ENCODE data around the gene NAA80.

Gene NAA80

DNA sequence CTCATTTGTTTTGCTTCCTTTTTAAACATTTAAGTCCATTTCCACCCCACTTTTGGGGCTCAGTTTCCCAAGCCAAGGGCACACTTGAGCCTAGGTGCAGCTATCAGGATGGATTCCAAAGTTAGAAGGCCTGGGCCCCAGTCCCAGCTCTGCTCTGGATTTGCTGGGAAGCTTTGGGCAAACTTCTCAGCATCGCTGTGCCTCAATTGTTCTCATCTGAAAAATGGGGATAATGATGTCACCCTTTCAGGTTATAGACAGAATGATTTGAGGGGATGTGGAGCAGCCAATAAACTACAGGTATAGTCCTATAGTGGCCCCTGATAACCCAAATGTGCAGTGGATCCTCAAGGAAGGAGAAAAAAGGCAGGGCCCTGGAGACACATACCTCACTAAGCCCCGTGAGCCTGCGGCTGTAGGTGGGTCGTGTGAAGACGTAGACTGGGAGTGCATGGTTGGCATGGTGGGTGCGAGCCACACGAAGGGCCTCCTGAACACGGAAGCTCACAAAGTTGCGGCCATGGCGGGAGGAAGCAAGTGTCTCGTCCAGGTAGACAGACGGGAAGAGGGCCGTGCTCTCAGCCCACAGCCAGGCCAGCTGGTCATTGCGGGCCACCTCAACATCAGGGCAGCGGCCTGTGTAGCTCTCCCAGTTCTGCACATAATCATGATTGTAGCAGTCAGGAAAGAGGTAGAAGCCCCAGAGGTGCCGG is 20.1 kb upstream of the NAA80 start:
- peaks cover 29% of the 10 kb centered on the region for H3K79me2 ChIP-seq (ENCODE audit: insufficient read depth, low read length)
- peak overlapping the region; percentile 38 for H3K9ac ChIP-seq (ENCODE audit: low read depth, low read length, poor library complexity, severe bottlenecking)
- H3K36me3 ChIP-seq (ENCODE audit: insufficient read depth, low read length): no peaks in the 10 kb centered on the region
- H3K9me2 ChIP-seq (replicated peaks; ENCODE audit: low read depth, low read length): no peaks in the 10 kb centered on the region
- TF ChIP-seq, protein P1, sequence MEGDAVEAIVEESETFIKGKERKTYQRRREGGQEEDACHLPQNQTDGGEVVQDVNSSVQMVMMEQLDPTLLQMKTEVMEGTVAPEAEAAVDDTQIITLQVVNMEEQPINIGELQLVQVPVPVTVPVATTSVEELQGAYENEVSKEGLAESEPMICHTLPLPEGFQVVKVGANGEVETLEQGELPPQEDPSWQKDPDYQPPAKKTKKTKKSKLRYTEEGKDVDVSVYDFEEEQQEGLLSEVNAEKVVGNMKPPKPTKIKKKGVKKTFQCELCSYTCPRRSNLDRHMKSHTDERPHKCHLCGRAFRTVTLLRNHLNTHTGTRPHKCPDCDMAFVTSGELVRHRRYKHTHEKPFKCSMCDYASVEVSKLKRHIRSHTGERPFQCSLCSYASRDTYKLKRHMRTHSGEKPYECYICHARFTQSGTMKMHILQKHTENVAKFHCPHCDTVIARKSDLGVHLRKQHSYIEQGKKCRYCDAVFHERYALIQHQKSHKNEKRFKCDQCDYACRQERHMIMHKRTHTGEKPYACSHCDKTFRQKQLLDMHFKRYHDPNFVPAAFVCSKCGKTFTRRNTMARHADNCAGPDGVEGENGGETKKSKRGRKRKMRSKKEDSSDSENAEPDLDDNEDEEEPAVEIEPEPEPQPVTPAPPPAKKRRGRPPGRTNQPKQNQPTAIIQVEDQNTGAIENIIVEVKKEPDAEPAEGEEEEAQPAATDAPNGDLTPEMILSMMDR (conservative IDR thresholded peaks at IDR 0.05; ENCODE audit: low read length): no peak
- no peak for TF ChIP-seq EZH2phosphoT487 (IDR thresholded peaks at IDR 0.05; ENCODE audit: borderline replicate concordance)
- H3K4me3 ChIP-seq (ENCODE audit: low read length, poor library complexity, severe bottlenecking): no peak overlapping the region
- H4K20me1 ChIP-seq (ENCODE audit: insufficient read depth, low read length, poor library complexity, severe bottlenecking): peaks cover 15% of the 10 kb centered on the region
- peak overlapping the region; percentile 95 for H3K4me2 ChIP-seq (ENCODE audit: low read depth, low read length, poor library complexity, severe bottlenecking)
- no peaks in the 10 kb centered on the region for H3K9me3 ChIP-seq (ENCODE audit: insufficient read depth, low read depth, low read length)
- no peaks in the 10 kb centered on the region for H3F3A ChIP-seq (ENCODE audit: low read depth)
- H3K27me3 ChIP-seq (ENCODE audit: insufficient read depth, low read length, poor library complexity, severe bottlenecking): no peaks in the 10 kb centered on the region
- no peak overlapping the region for H2AFZ ChIP-seq (ENCODE audit: low read length)
- H3K4me1 ChIP-seq (ENCODE audit: insufficient read depth, low read length, poor library complexity, severe bottlenecking): peaks cover 38% of the 10 kb centered on the region

- no peaks in the 10 kb centered on the region for H3K36me3 ChIP-seq (ENCODE audit: insufficient read depth, low read length)
- H3K4me2 ChIP-seq (ENCODE audit: low read depth, low read length, poor library complexity, severe bottlenecking): peak overlapping the region; percentile 95
- no peak overlapping the region for H3K4me3 ChIP-seq (ENCODE audit: low read length, poor library complexity, severe bottlenecking)
- H2AFZ ChIP-seq (ENCODE audit: low read length): no peak overlapping the region
- TF ChIP-seq EZH2phosphoT487 (IDR thresholded peaks at IDR 0.05; ENCODE audit: borderline replicate concordance): no peak
- TF ChIP-seq, protein P1 (conservative IDR thresholded peaks at IDR 0.05; ENCODE audit: low read length): no peak
- no peaks in the 10 kb centered on the region for H3K9me3 ChIP-seq (ENCODE audit: insufficient read depth, low read depth, low read length)
- peaks cover 37% of the 10 kb centered on the region for H3K4me1 ChIP-seq (ENCODE audit: insufficient read depth, low read length, poor library complexity, severe bottlenecking)
- peaks cover 15% of the 10 kb centered on the region for H4K20me1 ChIP-seq (ENCODE audit: insufficient read depth, low read length, poor library complexity, severe bottlenecking)
- H3K9ac ChIP-seq (ENCODE audit: low read depth, low read length, poor library complexity, severe bottlenecking): peak overlapping the region; percentile 38
- no peaks in the 10 kb centered on the region for H3K27me3 ChIP-seq (ENCODE audit: insufficient read depth, low read length, poor library complexity, severe bottlenecking)
- no peaks in the 10 kb centered on the region for H3F3A ChIP-seq (ENCODE audit: low read depth)
- no peaks in the 10 kb centered on the region for H3K9me2 ChIP-seq (replicated peaks; ENCODE audit: low read depth, low read length)
- H3K79me2 ChIP-seq (ENCODE audit: insufficient read depth, low read length): peaks cover 29% of the 10 kb centered on the region
Observed at GRCh38 chr3:50318615-50319014, 19.4 kb upstream of the NAA80 start.

GRCh38 chr3:50318163-50318562 is 19.0 kb upstream of the NAA80 start:
- Histone ChIP-seq H3K4me2 (ENCODE audit: low read depth, low read length, poor library complexity, severe bottlenecking) (peak overlapping the region; percentile 95), H3K9me2 (replicated peaks; ENCODE audit: low read depth, low read length) (no peaks in the 10 kb centered on the region), H3K4me3 (ENCODE audit: low read length, poor library complexity, severe bottlenecking) (no peak overlapping the region), H3K9ac (ENCODE audit: low read depth, low read length, poor library complexity, severe bottlenecking) (no peak overlapping the region), H3F3A (ENCODE audit: low read depth) (no peaks in the 10 kb centered on the region), H3K79me2 (ENCODE audit: insufficient read depth, low read length) (peaks cover 29% of the 10 kb centered on the region), H3K27me3 (ENCODE audit: insufficient read depth, low read length, poor library complexity, severe bottlenecking) (no peaks in the 10 kb centered on the region), H3K36me3 (ENCODE audit: insufficient read depth, low read length) (no peaks in the 10 kb centered on the region), H2AFZ (ENCODE audit: low read length) (no peak overlapping the region), H3K9me3 (ENCODE audit: insufficient read depth, low read depth, low read length) (no peaks in the 10 kb centered on the region), H4K20me1 (ENCODE audit: insufficient read depth, low read length, poor library complexity, severe bottlenecking) (peaks cover 15% of the 10 kb centered on the region), H3K4me1 (ENCODE audit: insufficient read depth, low read length, poor library complexity, severe bottlenecking) (peaks cover 37% of the 10 kb centered on the region)
- TF ChIP-seq EZH2phosphoT487 (IDR thresholded peaks at IDR 0.05; ENCODE audit: borderline replicate concordance): no peak
- TF ChIP-seq, protein P1 (conservative IDR thresholded peaks at IDR 0.05; ENCODE audit: low read length): no peak

All from Loucy (cell line).